GM03348 (cell line): Measurements from ENCODE around the gene C1QL1.

ENCODE experiments used
- DNase-seq: peaks from one replicate; pipeline ENCODE4 v3.0.0; 2012; ENCODE audit warnings: low spot score

C1QL1 gene

DNA sequence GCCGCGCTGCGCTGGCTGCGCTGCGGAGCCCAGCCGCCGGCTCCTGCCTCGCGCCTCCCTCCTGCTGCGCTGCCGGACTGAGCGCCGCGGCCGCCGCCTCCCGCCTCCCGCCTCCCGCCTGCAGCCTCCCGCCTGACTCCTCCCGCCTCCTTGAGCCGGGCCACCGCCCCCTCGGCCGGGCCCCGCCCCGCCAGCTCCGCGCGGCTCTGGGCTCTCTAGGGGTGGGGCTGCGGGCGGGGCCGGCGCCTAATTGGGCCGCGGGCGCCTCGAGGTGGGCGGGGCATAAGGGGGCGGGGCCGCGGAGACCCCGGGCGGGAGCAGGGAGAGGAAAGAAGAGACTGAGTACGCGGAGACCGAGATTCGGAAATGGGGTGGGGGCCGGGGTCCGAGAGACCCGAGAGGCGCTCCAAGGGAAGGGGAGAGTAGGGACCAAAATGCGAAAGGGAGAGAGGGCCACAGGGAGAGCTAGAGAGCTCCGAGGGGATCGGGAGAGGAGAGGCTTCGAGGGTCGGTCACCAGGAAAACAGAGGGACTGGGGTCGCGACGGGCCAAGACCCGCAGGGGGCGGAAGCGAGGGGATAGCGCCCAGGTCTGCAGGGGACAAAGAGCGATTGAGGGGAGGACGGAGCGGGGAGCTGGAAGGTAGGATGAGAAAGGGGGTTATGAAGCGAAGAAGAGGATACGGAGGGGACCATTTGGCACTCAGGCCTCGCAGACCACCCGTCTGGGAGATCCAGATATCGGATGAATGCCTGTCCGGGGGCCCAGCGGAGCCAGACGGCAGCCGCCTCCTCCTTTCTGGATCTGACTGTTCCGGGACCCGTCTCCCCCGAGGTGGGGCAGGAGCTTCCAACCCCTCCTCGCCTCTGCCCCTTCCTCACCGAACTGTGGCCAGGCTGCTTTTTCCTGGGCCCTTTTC, at the start of gene C1QL1:
TSS of gene C1QL1 (minus strand) at position 79 of the 919 bp plus-strand sequence. CDS start 255 bp downstream, outside the sequence.
- DNase-seq: peak; percentile 100

DNA sequence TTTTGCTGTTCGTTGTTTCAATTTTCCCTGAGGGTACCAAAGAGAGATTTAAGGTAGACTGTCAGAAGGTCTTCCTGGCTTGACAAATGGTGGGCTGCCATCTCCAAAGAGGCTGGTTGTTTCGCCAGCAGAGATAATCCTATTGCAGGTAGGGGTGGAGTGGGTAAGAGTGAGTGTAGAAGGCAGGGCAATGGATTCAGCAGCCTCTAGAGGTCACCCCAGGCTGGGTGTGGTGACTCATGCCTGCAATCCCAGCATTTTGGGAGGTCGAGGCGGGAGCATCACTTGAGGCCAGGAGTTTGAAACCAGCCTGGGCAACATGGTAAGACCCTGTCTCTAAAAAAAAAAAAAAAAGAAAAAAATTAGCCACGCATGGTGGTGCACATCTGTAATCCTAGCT, 48.7 kb upstream of the C1QL1 start:
- no peak for DNase-seq

GRCh38 chr17:45016237-45016636, 48.1 kb upstream of the C1QL1 start:
- no peak for DNase-seq

GRCh38 chr17:45013021-45013997, 45.2 kb upstream of the C1QL1 start:
- DNase-seq: no peak

GRCh38 chr17:45011767-45012166, 43.7 kb upstream of the C1QL1 start:
- no peak for DNase-seq

- no peak for DNase-seq
These were observed 41.8 kb upstream of the C1QL1 start for GRCh38 chr17:45009676-45010467.

GRCh38 chr17:45008216-45008615, 40.1 kb upstream of the C1QL1 start:
- no peak for DNase-seq

DNA sequence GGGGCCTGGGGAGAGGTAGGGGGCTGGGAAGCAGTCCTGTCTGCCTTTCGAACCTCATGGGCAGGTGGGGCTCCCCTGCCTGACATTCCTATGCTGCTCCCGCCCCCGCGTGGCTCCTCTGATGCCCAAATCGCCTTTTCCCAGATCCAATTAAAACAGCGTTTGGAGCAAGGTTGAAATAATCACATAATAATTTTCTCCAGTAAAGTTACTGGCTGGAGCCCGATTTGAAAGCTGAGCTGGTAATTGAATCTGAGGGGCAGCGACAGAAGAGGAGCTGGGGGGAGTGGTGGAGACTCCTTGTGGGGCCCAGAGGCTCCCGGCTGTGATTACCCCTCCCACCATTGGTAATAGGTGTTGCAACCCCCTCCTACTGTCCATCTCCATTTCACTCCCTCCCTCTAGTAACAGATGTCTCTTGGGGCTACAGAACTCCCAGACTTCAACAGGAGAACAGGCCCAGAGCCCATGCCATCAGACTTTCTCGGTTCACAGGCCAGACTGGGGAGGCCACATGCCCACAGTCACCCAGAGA, 38.9 kb upstream of the C1QL1 start:
- peak; percentile 34 for DNase-seq

DNA sequence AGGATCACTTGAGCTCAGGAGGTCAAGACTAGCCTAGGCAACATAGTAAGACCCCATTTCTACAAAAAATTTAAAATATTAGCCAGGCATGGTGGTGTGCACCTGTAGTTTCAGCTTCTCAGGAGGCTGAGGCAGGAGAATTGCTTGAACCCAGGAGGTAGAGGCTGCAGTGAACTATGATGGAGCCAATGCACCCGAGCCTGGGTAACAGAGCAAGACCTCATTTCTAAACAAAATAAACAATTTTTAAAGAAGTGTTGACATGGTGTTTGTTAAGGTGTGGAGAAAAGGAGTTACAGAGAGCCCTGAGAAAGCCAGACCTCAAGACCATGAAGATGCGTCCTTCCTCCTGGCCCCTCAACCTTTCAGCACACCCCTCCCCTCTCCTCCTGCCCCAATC, 37.6 kb upstream of the C1QL1 start:
- no peak for DNase-seq

- no peak for DNase-seq
These were observed 36.3 kb upstream of the C1QL1 start for GRCh38 chr17:45004388-45004787.

DNA sequence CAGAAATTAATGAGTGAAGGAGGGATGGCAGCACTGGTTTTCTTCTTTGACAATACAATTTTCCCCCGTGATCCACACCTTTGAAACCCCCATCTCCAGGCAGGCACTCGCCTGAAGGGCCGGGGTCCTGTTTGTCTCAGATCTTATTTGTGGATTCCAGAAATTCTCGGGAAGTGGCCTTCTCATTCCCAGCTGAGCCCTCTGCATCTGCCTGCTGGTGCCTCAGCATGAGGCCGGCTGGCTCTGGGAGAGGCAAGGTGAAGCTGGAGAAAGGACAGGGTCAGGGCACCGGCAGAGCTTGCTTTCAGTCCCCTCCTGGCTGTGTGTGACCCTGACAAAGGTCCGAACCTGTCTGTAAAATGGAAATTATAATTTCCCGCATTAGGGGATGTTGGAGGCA, 35.8 kb upstream of the C1QL1 start:
- no peak for DNase-seq

DNA sequence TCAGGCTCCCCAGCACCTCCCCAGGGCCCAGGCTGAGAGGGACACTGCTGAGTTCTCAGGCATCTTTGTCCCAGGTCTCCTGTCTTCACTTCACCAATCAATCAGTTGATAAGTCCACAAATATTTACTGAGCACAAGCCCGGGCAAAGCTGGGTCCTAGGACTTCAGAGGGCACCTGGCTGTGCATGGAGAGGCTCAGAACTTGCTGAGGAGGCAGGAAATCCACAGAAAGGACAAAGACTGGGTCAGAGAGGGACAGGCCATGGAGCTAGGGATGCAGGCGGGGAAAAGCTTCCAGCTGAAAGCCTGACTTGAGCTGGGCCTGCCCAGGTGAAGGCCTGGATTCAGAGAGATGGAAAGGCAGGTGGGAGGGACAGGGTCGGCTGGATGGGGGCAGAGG, 33.2 kb upstream of the C1QL1 start:
- no peak for DNase-seq

- DNase-seq: no peak
These were observed 31.3 kb upstream of the C1QL1 start for GRCh38 chr17:44999433-44999832.

- DNase-seq: no peak
These were observed 30.5 kb upstream of the C1QL1 start for GRCh38 chr17:44998646-44999045.

GRCh38 chr17:44997733-44998520, 29.8 kb upstream of the C1QL1 start:
- no peak for DNase-seq

DNA sequence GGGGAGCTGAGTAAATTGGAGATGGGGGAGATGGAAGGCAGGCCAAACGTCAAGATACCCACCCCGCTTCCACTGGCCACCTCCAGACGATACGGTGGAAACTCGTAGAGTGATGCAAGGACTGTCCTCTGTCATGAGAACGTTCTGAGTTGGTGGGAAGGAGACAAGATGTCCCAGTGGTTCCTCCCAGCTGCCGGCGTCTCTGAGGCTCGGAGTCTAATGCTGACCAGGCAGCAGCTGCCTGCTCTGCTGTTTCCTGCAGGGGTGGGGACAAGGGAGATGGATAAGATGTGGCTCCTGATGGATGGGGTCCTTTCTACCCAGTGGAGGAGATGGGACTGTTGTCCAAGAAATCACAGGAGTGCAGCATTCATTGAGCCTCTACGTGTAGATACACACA, 28.2 kb upstream of the C1QL1 start:
- DNase-seq: no peak

DNA sequence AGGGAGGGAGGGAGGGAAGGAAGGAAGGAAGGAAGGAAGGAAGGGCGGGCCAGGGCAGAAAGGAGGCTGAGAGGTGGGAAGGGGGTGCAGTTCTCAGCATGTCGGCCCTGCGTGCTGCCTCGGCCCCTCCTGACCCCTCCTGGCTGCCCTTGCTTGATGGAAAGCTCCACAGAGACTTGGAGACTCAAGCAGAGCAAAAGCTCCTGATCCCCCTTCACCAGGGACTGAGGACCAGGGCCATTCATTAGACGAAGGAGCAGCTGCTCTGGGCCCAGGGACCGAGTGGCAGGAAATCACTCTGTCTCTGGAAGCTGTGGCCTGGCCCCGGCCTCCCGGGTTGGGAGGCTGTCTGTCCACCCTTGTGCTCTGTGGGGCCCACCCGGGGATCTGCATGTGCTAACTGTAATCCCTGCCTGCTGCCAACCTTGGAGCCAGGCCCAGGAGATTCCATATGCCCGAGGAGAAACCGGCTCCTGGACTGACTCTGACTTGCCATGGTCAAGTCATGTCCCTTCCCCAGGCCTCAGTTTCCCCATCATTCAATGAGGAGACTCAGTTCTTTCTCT, 27.4 kb upstream of the C1QL1 start:
- DNase-seq: no peak

GRCh38 chr17:44992242-44992939, 24.3 kb upstream of the C1QL1 start:
- no peak for DNase-seq

GRCh38 chr17:44990994-44991393, 22.9 kb upstream of the C1QL1 start:
- no peak for DNase-seq
